Measurements from ENCODE around the gene THRAP3.

Gene THRAP3

GRCh38 chr1:36343651-36344394, 119.6 kb downstream of the THRAP3 start:
- Mint-ChIP-seq H3K27ac (peak overlapping the region in 1 of 2 donors; percentile 23), H3K36me3 (ENCODE audit: insufficient read depth) (peaks cover 25% of the 10 kb centered on the region)

DNA sequence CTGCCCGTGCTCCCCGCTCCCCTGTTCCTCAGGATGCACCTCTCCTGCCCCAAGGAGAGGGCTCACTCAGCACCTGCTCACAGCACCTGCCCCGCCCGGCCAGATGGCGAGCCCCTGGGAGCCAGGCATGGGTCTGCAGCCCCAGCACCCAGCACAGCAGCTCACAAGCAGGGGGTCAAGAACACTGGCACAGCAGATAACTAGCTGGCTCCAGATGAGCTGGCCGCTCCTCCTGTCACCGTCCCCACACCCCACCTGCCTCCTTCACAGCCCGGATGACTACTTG, 120.1 kb downstream of the THRAP3 start:
- no peak overlapping the region for H3K27ac Mint-ChIP-seq
- ATAC-seq (replicated peaks) (no peak), DNase-seq (no peak)
- H3K4me3 Mint-ChIP-seq = no peak overlapping the region
- no peaks in the 10 kb centered on the region for H3K9me3 Mint-ChIP-seq
- H3K27me3 Mint-ChIP-seq = no peaks in the 10 kb centered on the region
- peaks cover 25% of the 10 kb centered on the region for H3K36me3 Mint-ChIP-seq (ENCODE audit: insufficient read depth)
- peaks cover 0 to 2% of the 10 kb centered on the region in 2 donors for H3K4me1 Mint-ChIP-seq (ENCODE audit: low read depth in 2 of 2)

More at GRCh38 chr1:36343651-36344394, 119.6 kb downstream of the THRAP3 start:
- no peak for ATAC-seq (replicated peaks)
- DNase-seq = no peak
- no peaks in the 10 kb centered on the region for H3K9me3 Mint-ChIP-seq
- H3K4me3 Mint-ChIP-seq = no peak overlapping the region
- H3K4me1 Mint-ChIP-seq (ENCODE audit: low read depth in 2 of 2) = peaks cover 2 to 3% of the 10 kb centered on the region in 2 donors
- H3K27me3 Mint-ChIP-seq = no peaks in the 10 kb centered on the region

DNA sequence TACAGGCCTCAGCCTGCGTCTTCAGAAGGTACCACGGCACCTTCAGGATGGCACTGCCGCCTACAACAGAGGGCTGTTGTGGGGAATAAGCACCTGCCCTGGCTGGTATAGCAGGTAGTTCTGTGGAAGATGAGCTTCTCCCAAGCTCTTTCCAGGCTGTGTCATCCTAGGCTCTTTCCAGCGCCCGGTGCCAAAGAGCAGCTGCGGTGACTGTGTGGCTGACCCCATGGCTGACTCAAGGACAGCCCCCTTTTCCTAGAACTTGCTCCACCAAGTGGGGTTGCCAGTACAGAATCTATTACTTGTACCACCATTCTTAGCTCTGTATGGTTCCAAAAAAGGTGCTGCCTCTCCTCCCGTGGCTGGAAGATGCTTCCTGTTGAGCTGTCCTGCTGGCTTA, 121.1 kb downstream of the THRAP3 start:
- Mint-ChIP-seq H3K27me3 (no peaks in the 10 kb centered on the region), H3K36me3 (ENCODE audit: insufficient read depth) (peaks cover 25% of the 10 kb centered on the region), H3K9me3 (no peaks in the 10 kb centered on the region), H3K27ac (peak overlapping the region in 1 of 2 donors; percentile 75), H3K4me1 (ENCODE audit: low read depth in 2 of 2) (peaks cover 0 to 2% of the 10 kb centered on the region in 2 donors), H3K4me3 (no peak overlapping the region)
- DNase-seq (no peak), ATAC-seq (replicated peaks) (no peak)

- H3K4me3 Mint-ChIP-seq = no peak overlapping the region
- H3K27ac Mint-ChIP-seq = peak overlapping the region in 1 of 2 donors; percentile 41
- H3K4me1 Mint-ChIP-seq (ENCODE audit: low read depth in 2 of 2) = peaks cover 5 to 8% of the 10 kb centered on the region in 2 donors
- no peak for DNase-seq
- no peaks in the 10 kb centered on the region for H3K9me3 Mint-ChIP-seq
- no peaks in the 10 kb centered on the region for H3K27me3 Mint-ChIP-seq
- H3K36me3 Mint-ChIP-seq (ENCODE audit: insufficient read depth) = peaks cover 25% of the 10 kb centered on the region
- no peak for ATAC-seq (replicated peaks)
Observed at GRCh38 chr1:36346741-36347370, 122.6 kb downstream of the THRAP3 start.

DNA sequence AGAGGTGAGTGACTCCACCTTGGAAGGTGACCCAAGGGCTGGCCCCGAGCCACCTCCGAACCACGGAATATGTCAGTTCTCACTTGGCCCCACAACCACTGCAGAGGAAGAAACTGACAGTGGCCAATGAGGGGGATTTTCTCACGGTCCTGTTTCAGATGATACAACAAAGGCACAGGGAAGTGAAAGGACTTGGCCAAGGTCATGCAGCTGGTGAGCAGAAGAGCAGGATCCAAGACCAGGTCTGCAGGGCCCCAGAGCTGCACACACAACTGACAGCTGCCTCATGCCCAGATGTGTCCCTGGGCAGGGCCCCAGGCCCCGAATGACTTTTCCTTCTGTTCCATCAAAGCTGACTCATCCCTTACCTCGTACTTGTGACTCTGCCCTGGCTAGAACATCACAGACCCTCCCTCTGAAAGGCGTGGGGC, 125.0 kb downstream of the THRAP3 start:
- Mint-ChIP-seq H3K36me3 (ENCODE audit: insufficient read depth) (peaks cover 36% of the 10 kb centered on the region), H3K4me1 (ENCODE audit: low read depth in 2 of 2) (peaks cover 5 to 11% of the 10 kb centered on the region in 2 donors), H3K27ac (peak overlapping the region in 1 of 2 donors; percentile 81), H3K4me3 (no peak overlapping the region), H3K9me3 (no peaks in the 10 kb centered on the region), H3K27me3 (no peaks in the 10 kb centered on the region)
- DNase-seq (no peak), ATAC-seq (replicated peaks) (no peak)

DNA sequence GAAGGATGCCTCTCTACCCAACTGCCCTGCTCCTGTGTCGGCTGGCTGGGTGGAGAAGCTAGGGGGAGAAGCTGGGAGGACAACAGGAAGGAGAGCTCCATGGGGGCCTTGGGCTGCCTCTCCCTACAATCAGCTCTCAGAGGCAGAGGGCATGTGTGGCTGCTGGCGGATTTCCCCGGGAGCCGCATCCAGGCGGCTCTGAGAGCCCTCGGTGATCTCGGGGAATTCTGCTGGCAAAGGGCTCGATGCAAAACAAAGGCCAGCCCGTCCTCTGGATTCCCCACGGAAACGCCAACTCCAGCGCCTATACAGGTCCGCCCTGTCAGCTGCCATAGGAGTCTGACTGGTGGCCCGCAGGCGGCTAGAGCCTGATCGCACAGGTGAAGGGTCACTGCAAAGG, 125.6 kb downstream of the THRAP3 start:
- no peaks in the 10 kb centered on the region for H3K9me3 Mint-ChIP-seq
- ATAC-seq (replicated peaks) (no peak), DNase-seq (no peak)
- no peak overlapping the region for H3K4me3 Mint-ChIP-seq
- H3K27ac Mint-ChIP-seq = peak overlapping the region in 1 of 2 donors; percentile 81
- peaks cover 5 to 11% of the 10 kb centered on the region in 2 donors for H3K4me1 Mint-ChIP-seq (ENCODE audit: low read depth in 2 of 2)
- H3K27me3 Mint-ChIP-seq = no peaks in the 10 kb centered on the region
- H3K36me3 Mint-ChIP-seq (ENCODE audit: insufficient read depth) = peaks cover 42% of the 10 kb centered on the region

DNA sequence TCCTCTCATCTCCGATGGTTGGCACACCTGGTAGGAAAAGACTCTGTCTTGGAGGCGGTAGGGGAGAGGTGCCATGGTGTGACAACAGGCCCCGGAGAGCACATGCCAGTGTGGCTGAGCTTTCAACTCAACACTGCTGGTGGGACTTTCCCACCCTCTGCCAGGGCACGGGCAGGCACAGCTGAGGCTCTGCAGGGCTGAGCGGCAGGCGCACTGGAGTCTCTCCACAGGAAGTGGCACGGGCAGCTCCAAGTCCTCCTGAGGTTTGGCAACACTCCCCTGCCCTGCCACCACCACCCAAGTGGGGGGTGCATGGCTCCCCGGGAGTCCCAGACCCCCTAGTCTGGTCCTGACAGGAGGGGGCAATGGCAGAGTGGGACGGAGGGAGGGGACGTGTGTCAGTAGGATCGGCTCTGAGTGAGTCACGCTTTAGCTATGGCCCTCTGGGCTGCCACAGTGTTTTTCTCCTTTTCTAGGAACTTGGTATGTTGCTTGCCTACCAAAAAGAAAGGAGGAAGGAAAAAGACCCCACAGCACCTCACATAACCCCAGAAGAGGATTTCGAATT, 126.5 kb downstream of the THRAP3 start:
- no peaks in the 10 kb centered on the region for H3K27me3 Mint-ChIP-seq
- peaks cover 8 to 9% of the 10 kb centered on the region in 2 donors for H3K4me1 Mint-ChIP-seq (ENCODE audit: low read depth in 2 of 2)
- peak overlapping the region; percentile 27 to 38 for H3K4me3 Mint-ChIP-seq
- peak overlapping the region; percentile 69 to 81 for H3K27ac Mint-ChIP-seq
- H3K9me3 Mint-ChIP-seq = no peaks in the 10 kb centered on the region
- DNase-seq (peak in 2 of 3 experiments; percentile 27 to 29), ATAC-seq (replicated peaks) (peak; percentile 97)
- peaks cover 42% of the 10 kb centered on the region for H3K36me3 Mint-ChIP-seq (ENCODE audit: insufficient read depth)

GRCh38 chr1:36351227-36351977, 127.2 kb downstream of the THRAP3 start:
- H3K9me3 Mint-ChIP-seq = no peaks in the 10 kb centered on the region
- no peaks in the 10 kb centered on the region for H3K27me3 Mint-ChIP-seq
- H3K4me1 Mint-ChIP-seq (ENCODE audit: low read depth in 2 of 2) = peaks cover 8 to 9% of the 10 kb centered on the region in 2 donors
- H3K4me3 Mint-ChIP-seq = no peak overlapping the region
- H3K27ac Mint-ChIP-seq = peak overlapping the region in 1 of 2 donors; percentile 81
- DNase-seq (no peak), ATAC-seq (replicated peaks) (no peak)
- peaks cover 43% of the 10 kb centered on the region for H3K36me3 Mint-ChIP-seq (ENCODE audit: insufficient read depth)

DNA sequence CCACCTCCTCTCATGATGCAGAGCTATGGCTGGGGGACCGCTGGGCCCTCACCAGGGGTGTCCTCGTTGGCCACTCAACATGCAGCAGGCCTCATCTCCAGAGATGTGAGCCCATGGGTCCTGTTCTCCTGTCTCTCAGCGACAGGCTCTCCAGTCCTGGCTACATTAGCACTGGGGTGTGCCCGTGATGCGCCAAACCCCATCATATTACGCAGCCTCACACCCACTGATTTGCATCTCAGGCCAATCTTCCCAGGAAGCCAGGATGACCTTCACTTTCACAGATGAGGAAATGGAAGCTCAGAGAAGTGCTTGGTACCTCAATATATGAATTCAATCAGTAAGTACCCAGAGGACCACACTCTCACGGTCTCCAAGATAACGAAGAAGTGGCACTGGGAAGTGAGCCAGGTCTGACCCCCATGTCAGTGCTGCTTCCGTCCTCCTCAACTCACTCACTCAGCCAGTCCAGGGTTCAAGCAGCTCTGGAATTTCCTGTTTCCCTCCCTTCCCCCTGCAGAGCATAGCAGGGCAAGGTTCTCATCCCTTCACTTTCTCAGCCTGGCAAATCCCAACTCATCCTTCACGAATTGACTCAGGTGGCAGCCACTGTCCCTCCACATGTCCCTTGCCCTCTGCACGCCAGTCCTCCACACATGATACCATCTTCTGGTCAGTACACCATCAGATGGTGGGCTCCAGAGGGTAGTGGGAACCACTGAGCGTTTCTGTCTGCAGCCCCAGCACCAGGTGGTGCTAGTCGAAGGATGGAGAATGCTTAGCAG, 128.1 kb downstream of the THRAP3 start:
- H3K4me3 Mint-ChIP-seq = no peak overlapping the region
- DNase-seq = no peak
- ATAC-seq (replicated peaks) = no peak

DNA sequence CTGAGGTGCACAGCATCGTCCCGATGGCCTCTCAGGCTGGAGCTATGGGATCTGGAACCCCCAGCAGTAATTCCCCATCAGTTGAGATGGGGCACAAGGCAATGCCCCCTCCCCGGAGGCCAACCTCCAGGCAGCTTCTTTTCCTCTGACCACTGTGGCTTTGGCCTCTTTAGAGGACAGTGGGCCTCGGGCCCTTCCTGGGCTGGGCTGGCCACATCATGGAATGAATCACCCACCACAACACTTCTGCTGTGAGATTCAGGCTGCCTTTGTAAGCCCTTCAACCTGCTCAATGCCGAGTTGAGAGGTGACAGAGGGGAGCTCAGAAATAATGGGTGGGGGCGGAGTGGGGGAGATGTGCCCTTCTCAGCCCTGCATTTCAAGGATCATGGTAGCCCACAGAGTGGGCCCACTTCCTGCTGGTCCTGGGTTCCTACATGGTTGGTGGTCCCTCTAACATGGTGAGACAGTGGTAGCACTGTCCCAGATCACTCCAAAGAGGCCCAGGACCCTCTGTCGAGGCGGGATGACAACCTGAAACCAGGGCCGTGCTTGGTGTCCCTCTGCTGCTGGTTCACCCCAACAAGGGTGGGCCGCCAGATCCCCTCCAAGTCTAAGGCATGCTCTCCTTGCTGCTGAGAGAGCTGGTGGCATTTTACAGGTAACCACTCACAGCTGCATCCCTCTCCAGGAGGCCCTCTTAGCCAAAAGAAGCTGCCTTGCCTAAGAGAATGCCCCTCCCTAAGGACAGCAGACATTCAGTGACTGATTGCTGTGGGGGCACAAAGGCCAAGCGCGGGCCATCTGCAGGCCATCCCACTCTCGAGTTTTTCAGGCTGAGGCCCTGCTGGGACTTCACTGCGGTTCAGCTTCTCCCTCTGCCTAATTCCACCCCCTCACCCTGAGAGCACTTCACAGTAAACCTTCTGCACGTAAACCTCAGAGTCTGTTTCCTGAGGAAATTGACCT, 129.0 kb downstream of the THRAP3 start:
- peak overlapping the region in 1 of 2 donors; percentile 49 for H3K27ac Mint-ChIP-seq
- H3K9me3 Mint-ChIP-seq = no peaks in the 10 kb centered on the region
- DNase-seq (no peak), ATAC-seq (replicated peaks) (no peak)
- H3K27me3 Mint-ChIP-seq = no peaks in the 10 kb centered on the region
- H3K4me3 Mint-ChIP-seq = no peak overlapping the region
- H3K36me3 Mint-ChIP-seq (ENCODE audit: insufficient read depth) = peaks cover 45% of the 10 kb centered on the region
- peaks cover 8 to 9% of the 10 kb centered on the region in 2 donors for H3K4me1 Mint-ChIP-seq (ENCODE audit: low read depth in 2 of 2)

More for the DNA sequence above, 128.1 kb downstream of the THRAP3 start:
- Mint-ChIP-seq H3K27ac (peak overlapping the region in 1 of 2 donors; percentile 72), H3K27me3 (no peaks in the 10 kb centered on the region), H3K9me3 (no peaks in the 10 kb centered on the region), H3K36me3 (ENCODE audit: insufficient read depth) (peaks cover 46% of the 10 kb centered on the region), H3K4me1 (ENCODE audit: low read depth in 2 of 2) (peaks cover 8 to 9% of the 10 kb centered on the region in 2 donors)

GRCh38 chr1:36354486-36354885, 130.2 kb downstream of the THRAP3 start:
- ATAC-seq (replicated peaks) (no peak), DNase-seq (no peak)
- no peak overlapping the region for H3K27ac Mint-ChIP-seq
- peaks cover 8 to 9% of the 10 kb centered on the region in 2 donors for H3K4me1 Mint-ChIP-seq (ENCODE audit: low read depth in 2 of 2)
- H3K27me3 Mint-ChIP-seq = no peaks in the 10 kb centered on the region
- H3K9me3 Mint-ChIP-seq = no peaks in the 10 kb centered on the region
- H3K36me3 Mint-ChIP-seq (ENCODE audit: insufficient read depth) = peaks cover 50% of the 10 kb centered on the region
- H3K4me3 Mint-ChIP-seq = no peak overlapping the region

Measured in effector memory CD8-positive, alpha-beta T cell (primary cell).